ENCODE results near the gene SLC4A8. TPM values are rescaled to one million over a fixed set of nuclear protein-coding genes. Genes with fewer than 3 reads are reported as not detected.

Gene SLC4A8
- total and polyA plus RNA-seq, 9 of the 15 experiments (the other 6 are each of a cell fraction or from before 2014, with no cell fraction given) = 0.04 to 1.5 (median 0.12) TPM; not detected in 2

- Histone ChIP-seq H3K4me2 (ENCODE audit: insufficient read depth, low read length) (no peak overlapping the region), H3K9me3 (replicated peaks; ENCODE audit: control insufficient read depth, insufficient read depth, low read depth, low read length) (no peaks in the 10 kb centered on the region), H3K27me3 (ENCODE audit: control insufficient read depth in 2 of 2, insufficient read depth in 2 of 2, low read length in 2 of 2) (peaks cover 18 to 20% of the 10 kb centered on the region in 2 experiments), H3K4me3 (no peak overlapping the region), H4K20me1 (replicated peaks; ENCODE audit: control insufficient read depth, insufficient read depth, low read length) (peaks cover 4% of the 10 kb centered on the region; the same call in 1 of the 2 replicates), H3K79me2 (ENCODE audit: control insufficient read depth, insufficient read depth, low read length) (no peaks in the 10 kb centered on the region), H3K9me1 (ENCODE audit: control insufficient read depth, insufficient read depth, low read length) (no peaks in the 10 kb centered on the region), H3K36me3 (ENCODE audit: control insufficient read depth, insufficient read depth, low read length) (no peaks in the 10 kb centered on the region), H3K27ac (ENCODE audit: extremely low read depth, low read depth, low read length) (no peak overlapping the region), H3K9ac (ENCODE audit: insufficient read depth in 1 of 2, low read depth in 2 of 2, low read length in 2 of 2) (no peak overlapping the region), H2AFZ (ENCODE audit: low read depth, low read length) (no peak overlapping the region), H3K4me1 (replicated peaks in 1 of 2; ENCODE audit: control insufficient read depth in 2 of 2, insufficient read depth in 2 of 2, low read length in 2 of 2) (no peaks in the 10 kb centered on the region)
- 2% methylated on average over 4 of the region's 4 CpGs for WGBS (ENCODE audit: insufficient coverage, low coverage, missing lambda C conversion rate)
- CTCF ChIA-PET (ENCODE audit: low intra/inter-chr PET ratio) = no interaction called here
- FAIRE-seq = no peak
- no peak for DNase-seq (ENCODE audit: extremely low read depth in 1 of 4, low spot score in 3 of 4)
- BruUV-seq (replicated peaks) = no TSS peak
- POLR2A ChIA-PET = no interaction called here
- no peak for TF ChIP-seq RREB1 (CRISPR knock-in tag; IDR thresholded peaks at IDR 0.05)
- no peak for TF ChIP-seq SREBF2 (CRISPR knock-in tag; IDR thresholded peaks at IDR 0.05)
- TF ChIP-seq ZNF584 (CRISPR knock-in tag; IDR thresholded peaks at IDR 0.05; ENCODE audit: low read depth) = no peak
- no peak for ATAC-seq
- in situ Hi-C loops (cut with MboI) (no loop called here), intact Hi-C loops (cut with micrococcal nuclease) (no loop called here)
Observed at GRCh38 chr12:51430196-51430895, 5.7 kb downstream of the SLC4A8 start.

Data from K562 (cell line).